ENCODE results near the gene CFP. TPM values are rescaled to one million over a fixed set of nuclear protein-coding genes. Genes with fewer than 3 reads are reported as not detected.

Gene CFP
- polyA plus RNA-seq, 1 donor from 2014 or later: 4.8 TPM

DNA sequence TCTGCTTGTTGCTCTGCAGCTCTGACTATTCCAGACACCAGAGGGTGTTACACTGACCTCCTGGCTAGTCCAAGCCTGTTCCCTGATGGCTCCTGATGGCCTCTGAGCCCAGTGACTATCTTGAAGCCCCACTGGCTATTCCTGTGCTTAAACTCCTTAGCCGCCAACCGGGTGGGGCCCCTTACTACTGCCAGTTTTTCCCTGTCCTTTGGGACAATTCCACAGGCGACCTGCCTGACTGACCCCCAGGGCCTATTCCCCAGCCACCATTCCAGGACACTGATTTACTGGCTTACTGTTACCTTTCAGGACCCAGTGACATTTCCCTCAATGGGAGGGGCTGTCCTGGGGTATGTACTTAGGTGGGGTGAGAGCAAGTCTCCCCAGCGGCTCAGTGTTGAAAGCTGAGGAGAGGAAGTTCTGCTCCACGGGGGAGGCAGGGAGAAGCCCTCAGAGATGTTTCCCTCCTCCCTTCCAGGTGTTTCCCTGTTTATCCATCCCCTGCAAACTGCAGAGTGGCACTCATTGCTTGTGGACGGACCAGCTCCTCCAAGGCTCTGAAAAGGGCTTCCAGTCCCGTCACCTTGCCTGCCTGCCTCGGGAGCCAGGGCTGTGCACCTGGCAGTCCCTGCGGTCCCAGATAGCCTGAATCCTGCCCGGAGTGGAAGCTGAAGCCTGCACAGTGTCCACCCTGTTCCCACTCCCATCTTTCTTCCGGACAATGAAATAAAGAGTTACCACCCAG lies 43.5 kb downstream of the CFP start:
- no peaks in the 10 kb centered on the region for H3K79me2 ChIP-seq (replicated peaks; ENCODE audit: insufficient read depth, low read length)
- no peaks in the 10 kb centered on the region for H3F3A ChIP-seq (ENCODE audit: insufficient read depth, low read length, poor library complexity, severe bottlenecking)
- no peaks in the 10 kb centered on the region for H3K36me3 ChIP-seq (ENCODE audit: insufficient read depth, low read length)
- H4K20me1 ChIP-seq (ENCODE audit: insufficient read depth): no peaks in the 10 kb centered on the region
- H3K4me2 ChIP-seq (ENCODE audit: low read length): no peak overlapping the region
- H2AFZ ChIP-seq (ENCODE audit: low read depth, low read length): no peak overlapping the region
- no peak overlapping the region for H3K4me3 ChIP-seq (ENCODE audit: low read length)
- H3K27me3 ChIP-seq (ENCODE audit: insufficient read depth, low read depth, low read length): no peaks in the 10 kb centered on the region
- no peaks in the 10 kb centered on the region for H3K9me3 ChIP-seq (ENCODE audit: low read length)
- H3K9ac ChIP-seq (ENCODE audit: low read length): no peak overlapping the region
- H3K9me2 ChIP-seq (ENCODE audit: insufficient read depth, low read length): no peaks in the 10 kb centered on the region
- TF ChIP-seq, protein P1, sequence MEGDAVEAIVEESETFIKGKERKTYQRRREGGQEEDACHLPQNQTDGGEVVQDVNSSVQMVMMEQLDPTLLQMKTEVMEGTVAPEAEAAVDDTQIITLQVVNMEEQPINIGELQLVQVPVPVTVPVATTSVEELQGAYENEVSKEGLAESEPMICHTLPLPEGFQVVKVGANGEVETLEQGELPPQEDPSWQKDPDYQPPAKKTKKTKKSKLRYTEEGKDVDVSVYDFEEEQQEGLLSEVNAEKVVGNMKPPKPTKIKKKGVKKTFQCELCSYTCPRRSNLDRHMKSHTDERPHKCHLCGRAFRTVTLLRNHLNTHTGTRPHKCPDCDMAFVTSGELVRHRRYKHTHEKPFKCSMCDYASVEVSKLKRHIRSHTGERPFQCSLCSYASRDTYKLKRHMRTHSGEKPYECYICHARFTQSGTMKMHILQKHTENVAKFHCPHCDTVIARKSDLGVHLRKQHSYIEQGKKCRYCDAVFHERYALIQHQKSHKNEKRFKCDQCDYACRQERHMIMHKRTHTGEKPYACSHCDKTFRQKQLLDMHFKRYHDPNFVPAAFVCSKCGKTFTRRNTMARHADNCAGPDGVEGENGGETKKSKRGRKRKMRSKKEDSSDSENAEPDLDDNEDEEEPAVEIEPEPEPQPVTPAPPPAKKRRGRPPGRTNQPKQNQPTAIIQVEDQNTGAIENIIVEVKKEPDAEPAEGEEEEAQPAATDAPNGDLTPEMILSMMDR (IDR thresholded peaks at IDR 0.05; ENCODE audit: poor library complexity, severe bottlenecking): no peak
- TF ChIP-seq EP300 (conservative IDR thresholded peaks at IDR 0.05; ENCODE audit: poor library complexity, severe bottlenecking): no peak
- no peak for TF ChIP-seq EZH2 (IDR thresholded peaks at IDR 0.05; ENCODE audit: borderline replicate concordance, insufficient read depth, low read length, poor library complexity, severe bottlenecking)
- TF ChIP-seq TAF1 (IDR thresholded peaks at IDR 0.05; ENCODE audit: low read depth): no peak
- TF ChIP-seq MXI1 (conservative IDR thresholded peaks at IDR 0.05; ENCODE audit: poor library complexity, severe bottlenecking): no peak
- TF ChIP-seq POLR2AphosphoS5 (IDR thresholded peaks at IDR 0.05): no peak
- TF ChIP-seq, protein P2, sequence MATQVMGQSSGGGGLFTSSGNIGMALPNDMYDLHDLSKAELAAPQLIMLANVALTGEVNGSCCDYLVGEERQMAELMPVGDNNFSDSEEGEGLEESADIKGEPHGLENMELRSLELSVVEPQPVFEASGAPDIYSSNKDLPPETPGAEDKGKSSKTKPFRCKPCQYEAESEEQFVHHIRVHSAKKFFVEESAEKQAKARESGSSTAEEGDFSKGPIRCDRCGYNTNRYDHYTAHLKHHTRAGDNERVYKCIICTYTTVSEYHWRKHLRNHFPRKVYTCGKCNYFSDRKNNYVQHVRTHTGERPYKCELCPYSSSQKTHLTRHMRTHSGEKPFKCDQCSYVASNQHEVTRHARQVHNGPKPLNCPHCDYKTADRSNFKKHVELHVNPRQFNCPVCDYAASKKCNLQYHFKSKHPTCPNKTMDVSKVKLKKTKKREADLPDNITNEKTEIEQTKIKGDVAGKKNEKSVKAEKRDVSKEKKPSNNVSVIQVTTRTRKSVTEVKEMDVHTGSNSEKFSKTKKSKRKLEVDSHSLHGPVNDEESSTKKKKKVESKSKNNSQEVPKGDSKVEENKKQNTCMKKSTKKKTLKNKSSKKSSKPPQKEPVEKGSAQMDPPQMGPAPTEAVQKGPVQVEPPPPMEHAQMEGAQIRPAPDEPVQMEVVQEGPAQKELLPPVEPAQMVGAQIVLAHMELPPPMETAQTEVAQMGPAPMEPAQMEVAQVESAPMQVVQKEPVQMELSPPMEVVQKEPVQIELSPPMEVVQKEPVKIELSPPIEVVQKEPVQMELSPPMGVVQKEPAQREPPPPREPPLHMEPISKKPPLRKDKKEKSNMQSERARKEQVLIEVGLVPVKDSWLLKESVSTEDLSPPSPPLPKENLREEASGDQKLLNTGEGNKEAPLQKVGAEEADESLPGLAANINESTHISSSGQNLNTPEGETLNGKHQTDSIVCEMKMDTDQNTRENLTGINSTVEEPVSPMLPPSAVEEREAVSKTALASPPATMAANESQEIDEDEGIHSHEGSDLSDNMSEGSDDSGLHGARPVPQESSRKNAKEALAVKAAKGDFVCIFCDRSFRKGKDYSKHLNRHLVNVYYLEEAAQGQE (IDR thresholded peaks at IDR 0.05; ENCODE audit: borderline replicate concordance): no peak
- no peak for TF ChIP-seq RAD21 (conservative IDR thresholded peaks at IDR 0.05)
- TF ChIP-seq SMC3 (conservative IDR thresholded peaks at IDR 0.05; ENCODE audit: poor library complexity): no peak
- H3K27ac ChIP-seq (ENCODE audit: low read length): no peak overlapping the region

DNA sequence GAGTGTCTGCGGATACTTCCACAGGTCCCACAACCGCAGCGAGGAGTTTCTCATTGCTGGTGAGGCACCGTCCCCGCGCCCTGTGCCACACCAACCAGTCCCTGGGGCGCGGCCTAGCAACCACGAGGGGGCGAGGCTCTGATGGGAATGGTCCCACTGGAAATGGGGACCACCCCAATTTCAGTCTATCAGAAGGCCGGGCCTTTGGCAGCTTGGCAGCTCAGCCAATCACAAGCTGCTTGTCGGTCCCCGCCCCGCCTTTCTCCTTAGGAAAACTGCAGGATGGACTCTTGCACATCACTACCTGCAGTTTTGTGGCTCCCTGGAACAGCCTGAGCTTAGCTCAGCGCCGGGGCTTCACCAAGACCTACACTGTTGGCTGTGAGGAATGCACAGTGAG lies 44.5 kb downstream of the CFP start:
- no peak overlapping the region for H3K27ac ChIP-seq (ENCODE audit: low read length)
- no peaks in the 10 kb centered on the region for H3K79me2 ChIP-seq (replicated peaks; ENCODE audit: insufficient read depth, low read length)
- H3K4me3 ChIP-seq (ENCODE audit: low read length): no peak overlapping the region
- no peak overlapping the region for H3K9ac ChIP-seq (ENCODE audit: low read length)
- no peaks in the 10 kb centered on the region for H3K9me3 ChIP-seq (ENCODE audit: low read length)
- no peak overlapping the region for H3K4me2 ChIP-seq (ENCODE audit: low read length)
- H3F3A ChIP-seq (ENCODE audit: insufficient read depth, low read length, poor library complexity, severe bottlenecking): no peaks in the 10 kb centered on the region
- H3K9me2 ChIP-seq (ENCODE audit: insufficient read depth, low read length): no peaks in the 10 kb centered on the region
- TF ChIP-seq EP300 (conservative IDR thresholded peaks at IDR 0.05; ENCODE audit: poor library complexity, severe bottlenecking) (no peak), EZH2 (IDR thresholded peaks at IDR 0.05; ENCODE audit: borderline replicate concordance, insufficient read depth, low read length, poor library complexity, severe bottlenecking) (no peak), SMC3 (conservative IDR thresholded peaks at IDR 0.05; ENCODE audit: poor library complexity) (no peak), RAD21 (conservative IDR thresholded peaks at IDR 0.05) (no peak), POLR2AphosphoS5 (IDR thresholded peaks at IDR 0.05) (no peak)
- TF ChIP-seq, protein P1 (IDR thresholded peaks at IDR 0.05; ENCODE audit: poor library complexity, severe bottlenecking): no peak
- H3K36me3 ChIP-seq (ENCODE audit: insufficient read depth, low read length): no peaks in the 10 kb centered on the region
- no peak overlapping the region for H2AFZ ChIP-seq (ENCODE audit: low read depth, low read length)
- H4K20me1 ChIP-seq (ENCODE audit: insufficient read depth): no peaks in the 10 kb centered on the region
- no peaks in the 10 kb centered on the region for H3K27me3 ChIP-seq (ENCODE audit: insufficient read depth, low read depth, low read length)
